GM19397 (cell line): ENCODE data around the gene EGLN3.
"Not testable (repeated sequence)": the region's sequence is repeated elsewhere in the genome, so short reads cannot be mapped to it uniquely, and the experiment has no call there.

Experiments
- ATAC-seq: cut with Tn5 transposase; IDR thresholded peaks from one replicate; pipeline ENCODE4 v1.9.1; 2021; ENCODE audit warnings: mild to moderate bottlenecking, moderate library complexity; ENCODE audit not compliant: unreplicated experiment

EGLN3 gene

DNA sequence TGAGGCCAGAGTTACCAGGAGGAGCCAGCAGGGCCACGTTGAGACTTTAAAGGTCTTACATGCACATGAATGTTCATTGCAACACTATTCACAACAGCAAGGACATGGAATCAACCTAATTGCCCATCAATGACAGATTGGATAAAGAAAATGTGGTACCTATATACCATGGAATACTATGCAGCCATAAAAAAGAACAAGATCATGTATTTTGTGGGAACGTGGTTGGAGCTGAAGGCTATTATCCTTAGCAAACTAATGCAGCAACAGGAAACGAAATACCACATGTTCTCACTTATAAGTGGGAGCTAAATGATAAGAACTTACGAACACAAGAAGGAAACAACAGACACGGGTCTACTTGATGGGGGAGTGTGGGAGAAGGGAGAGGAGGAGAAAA is 11.6 kb upstream of the EGLN3 start:
- not testable (repeated sequence) for ATAC-seq

GRCh38 chr14:33962016-33962415 is 11.1 kb upstream of the EGLN3 start:
- ATAC-seq = no peak

DNA sequence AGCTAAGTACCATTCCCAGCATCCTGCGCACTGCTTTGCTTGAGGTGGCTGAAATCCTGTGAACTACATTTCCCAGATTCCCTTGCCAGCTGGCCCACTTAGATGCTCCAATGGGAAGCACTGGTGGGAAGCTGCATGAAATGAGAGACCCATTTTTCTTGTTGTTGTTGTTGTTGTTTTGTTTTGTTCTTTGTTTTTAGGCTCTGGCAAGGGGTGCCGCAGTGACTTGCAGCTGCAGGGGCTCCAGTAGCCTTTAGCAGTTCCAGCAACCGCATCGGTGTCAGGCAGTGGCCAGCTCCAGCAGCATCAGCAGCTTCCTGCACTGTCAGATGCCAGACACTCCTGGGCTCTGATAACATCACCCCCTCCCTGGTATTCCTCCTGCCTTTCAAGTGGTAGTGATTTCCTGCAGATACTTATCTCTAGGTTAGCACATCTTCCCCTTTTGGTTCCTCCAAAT is 8.8 kb upstream of the EGLN3 start:
- ATAC-seq = no peak

- no peak for ATAC-seq
Measured at GRCh38 chr14:33958605-33959226, 7.8 kb upstream of the EGLN3 start.

DNA sequence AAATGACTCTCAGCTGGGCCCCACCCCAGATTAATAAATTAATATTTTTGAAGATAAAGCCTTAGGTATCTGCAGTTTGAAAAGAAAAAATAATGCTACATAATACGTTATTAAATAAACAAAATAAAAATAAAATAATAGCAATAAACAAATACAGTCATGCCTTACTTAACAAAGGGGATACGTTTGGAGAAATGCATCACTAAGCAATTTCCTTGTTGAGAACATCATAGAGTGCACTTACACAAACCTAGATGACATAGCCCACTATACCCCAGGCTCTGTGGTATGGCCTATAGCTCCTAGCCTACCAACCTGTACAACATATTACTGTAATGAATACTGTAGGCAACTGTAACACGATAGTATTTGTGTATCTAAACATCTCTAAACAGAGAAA is 7.1 kb upstream of the EGLN3 start:
- no peak for ATAC-seq

DNA sequence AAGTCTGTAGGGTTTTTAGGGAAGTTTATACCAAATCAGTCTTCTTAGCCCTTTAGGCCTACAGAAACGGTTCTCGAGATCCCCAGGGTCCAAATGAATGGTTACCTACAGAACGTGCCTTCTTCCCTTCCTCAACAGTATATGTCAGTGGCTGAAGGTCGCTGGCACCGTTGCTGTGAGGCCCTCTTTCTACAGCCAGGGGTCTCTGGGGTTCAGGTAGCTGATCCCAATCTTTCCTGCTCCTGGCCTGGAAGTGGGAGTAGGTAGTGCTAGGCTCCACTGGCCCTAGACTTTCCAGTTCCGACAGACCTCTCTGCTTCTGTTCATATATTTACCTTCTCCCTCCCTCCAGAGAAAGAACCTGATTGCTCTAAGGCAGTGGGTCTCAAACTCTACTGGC is 6.4 kb upstream of the EGLN3 start:
- no peak for ATAC-seq

DNA sequence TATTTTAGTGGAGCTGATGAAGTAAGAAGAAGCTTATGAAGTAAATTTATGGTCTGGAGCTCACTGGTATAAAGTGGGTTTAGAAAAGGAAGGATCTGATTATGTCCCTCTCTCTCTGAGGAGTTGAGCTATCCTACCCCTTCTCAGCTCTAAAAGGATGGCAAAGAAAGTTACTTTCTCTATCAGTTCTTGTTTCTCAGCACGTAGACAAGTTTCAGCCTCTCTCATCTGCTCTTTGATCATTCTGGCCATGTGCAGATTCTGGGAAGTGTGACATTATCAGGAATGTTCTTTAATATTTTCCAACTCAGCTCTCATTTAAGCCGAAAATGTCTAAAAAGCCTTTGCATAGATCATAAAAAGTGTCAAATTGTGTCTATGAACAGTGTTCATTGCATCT is 5.8 kb upstream of the EGLN3 start:
- ATAC-seq = no peak

GRCh38 chr14:33954016-33954598 is 3.2 kb upstream of the EGLN3 start:
- no peak for ATAC-seq

DNA sequence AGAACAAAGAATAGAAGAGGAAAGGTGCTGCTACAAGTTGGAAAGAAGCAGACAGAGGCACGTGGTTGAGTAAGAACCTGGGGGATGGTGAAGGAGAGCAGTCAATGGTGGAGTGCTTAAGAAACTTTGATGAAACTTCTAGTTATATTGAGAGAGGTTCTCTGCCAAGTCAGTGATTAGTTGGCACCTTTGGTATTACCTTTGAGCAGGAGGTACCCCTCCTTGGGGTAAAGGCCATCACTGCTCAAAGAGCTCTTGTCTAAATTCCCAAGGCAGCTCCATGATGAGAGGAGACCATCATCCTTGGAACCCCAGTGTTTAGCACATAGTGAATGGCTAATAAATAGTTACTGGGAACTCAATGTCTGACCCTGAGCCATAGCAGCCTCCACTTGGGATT is 1.7 kb upstream of the EGLN3 start:
- ATAC-seq = no peak

DNA sequence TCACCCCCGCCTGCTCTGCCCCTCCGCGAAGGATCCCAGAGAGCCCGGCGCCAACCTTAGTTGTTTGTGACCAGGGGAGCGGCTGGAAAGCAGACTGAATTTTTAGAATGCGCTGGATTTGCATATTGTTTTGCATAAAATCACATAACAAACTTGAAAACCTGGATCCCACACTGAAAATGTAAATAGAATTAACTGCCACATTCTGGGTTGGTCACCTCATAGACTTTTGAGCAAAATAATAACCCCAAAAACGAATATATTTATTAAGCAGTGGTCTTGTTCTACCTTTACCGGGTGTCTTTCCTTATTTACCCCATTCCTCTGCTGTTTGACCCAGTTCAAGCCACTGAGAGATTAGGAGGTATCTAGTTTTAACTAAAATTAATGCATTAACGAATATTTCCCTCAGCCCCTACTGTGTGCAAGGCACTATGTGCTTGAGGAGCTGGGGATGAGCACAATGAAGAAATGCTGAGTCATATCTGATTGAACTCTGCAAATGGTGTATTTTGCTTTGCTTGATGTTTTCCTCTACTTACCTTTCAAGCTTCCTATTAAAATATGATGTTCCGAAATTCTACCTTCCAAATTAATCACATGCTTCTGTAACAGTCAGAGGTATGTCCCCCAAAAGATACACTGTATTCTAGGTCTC is 438 bp upstream of the EGLN3 start:
- ATAC-seq = no peak

DNA sequence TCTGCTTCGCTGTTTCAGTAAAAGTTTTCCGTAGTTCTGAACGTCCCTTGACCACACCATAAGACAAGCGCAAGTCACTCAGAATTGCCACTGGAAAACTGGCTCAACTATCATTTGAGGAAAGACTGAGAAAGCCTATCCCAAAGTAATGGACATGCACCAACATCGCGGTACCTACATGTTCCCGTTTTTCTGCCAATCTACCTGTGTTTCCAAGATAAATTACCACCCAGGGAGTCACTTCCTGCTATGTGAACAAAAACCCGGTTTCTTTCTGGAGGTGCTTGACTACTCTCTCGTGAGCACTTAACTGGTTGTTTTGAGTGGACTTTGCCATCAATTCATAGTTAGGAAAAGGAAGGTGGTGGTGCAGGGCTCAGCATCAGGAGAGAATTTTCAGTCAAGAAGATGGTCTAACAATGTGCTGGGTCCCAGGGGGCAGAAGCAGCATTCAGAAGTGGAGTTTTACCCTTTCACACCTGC is 1.4 kb downstream of the EGLN3 start:
- peak; percentile 2 for ATAC-seq

DNA sequence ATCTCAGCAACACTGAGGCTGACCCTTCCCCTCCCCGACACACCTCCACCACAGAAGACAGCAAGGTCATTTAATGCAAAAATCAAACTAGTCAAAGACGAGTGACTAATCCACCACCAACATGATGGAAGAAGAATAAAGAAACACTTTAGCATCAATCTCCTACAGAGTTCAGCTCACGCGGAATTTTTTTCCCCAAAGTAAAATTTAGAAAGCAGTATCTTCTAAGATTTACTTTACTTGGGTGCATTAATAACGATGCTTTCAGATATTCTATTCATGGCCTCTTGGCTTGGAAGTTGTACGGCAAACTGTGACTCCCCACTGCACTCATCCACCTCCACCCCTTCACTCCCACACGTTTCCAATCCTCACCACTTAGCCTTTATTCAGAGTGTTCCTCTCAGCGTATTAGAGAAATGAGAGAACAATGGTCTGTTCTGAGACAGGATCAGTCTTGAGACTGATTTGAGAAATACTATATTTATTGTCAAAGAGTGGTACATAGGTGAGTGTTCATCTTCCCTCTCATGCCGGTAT is 1.9 kb downstream of the EGLN3 start:
- ATAC-seq = no peak

DNA sequence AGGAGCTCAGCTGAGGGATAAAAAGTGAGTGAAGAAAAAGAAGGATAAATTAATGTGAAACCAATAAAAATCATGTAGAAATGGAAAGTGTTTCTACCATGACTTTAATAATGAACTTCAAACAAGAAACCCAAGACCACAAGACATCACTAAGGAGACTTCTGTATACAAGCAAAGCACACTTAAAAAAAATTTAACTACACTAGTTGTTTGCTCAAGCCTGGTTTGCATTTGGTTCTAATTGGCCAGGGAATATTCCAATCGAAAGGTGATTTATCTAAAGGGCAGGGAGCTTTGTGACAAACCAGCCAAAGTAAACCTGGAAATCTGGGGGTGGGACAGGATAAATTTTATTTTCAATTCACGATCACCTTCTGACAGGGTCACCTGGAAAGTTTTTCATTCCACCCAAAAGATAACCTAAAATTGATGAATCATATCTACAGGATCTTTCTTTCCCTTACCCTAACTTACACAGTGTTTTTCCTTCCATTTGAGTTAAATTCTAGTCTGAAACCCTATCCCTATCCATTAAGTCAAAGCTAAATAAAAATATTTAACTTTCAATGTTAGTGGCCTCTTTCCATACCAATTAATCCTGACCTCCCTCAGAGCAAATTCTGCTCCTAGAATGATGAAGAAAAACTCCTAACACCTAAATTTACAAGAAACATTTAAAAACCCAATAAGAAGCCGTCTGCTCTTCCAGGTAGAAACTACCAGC is 2.6 kb downstream of the EGLN3 start:
- ATAC-seq = no peak

GRCh38 chr14:33946679-33947476 is 4.0 kb downstream of the EGLN3 start:
- no peak for ATAC-seq

GRCh38 chr14:33945210-33946088 is 5.4 kb downstream of the EGLN3 start:
- no peak for ATAC-seq

DNA sequence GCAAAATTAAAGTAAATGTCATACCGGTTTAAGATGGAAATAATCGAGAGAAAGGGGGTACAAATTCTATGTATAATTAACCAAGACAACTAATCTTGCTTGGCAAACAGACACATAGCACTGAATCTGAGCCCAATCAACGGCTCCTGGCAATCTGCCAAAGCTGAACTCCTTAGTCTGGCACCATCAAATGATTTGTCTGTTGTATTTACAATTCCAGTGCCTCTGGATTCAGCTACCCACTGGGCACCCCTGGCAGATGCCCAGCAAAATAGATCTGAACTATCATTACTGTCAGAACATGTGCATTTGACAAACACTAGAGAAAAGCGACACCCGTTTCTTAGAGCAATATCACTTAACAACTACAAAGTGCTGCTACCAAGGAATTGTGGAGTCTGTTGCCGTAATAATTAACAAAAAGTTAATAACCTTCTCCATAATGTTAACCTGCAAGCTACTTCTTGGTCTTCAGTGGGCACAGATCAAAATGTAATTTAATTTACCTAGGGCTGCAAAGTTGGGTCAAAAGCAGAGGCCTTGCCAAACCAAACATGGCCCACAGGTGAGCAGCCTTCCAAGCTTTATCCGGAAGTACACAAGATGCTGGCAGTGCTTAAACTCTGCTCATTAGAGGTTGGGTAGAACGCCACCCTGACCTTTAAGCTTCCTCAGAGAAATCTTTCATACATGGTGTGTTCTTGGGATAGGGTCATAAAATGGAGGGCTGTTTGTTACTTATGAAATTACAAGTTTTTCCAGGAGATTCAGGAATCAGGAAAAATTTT is 7.6 kb downstream of the EGLN3 start:
- no peak for ATAC-seq

DNA sequence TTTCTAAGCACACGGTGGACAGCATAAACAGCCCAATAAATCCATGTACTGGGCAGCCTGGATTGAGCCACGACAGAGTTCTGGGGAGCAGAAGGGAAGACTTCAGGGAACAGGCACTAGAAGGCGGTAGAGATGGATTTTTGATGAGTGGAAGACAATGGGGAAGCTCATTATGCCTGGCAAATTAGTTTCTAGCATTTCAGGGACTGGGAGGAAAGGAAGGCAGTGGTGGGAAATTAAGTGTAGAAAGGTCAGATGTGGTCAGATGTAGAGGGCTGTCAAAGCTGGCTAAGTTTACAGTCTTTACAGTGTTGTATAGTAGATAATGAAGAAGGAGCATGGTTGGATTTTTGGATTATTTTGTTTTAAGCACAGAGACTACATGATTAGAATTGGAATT is 9.2 kb downstream of the EGLN3 start:
- no peak for ATAC-seq

DNA sequence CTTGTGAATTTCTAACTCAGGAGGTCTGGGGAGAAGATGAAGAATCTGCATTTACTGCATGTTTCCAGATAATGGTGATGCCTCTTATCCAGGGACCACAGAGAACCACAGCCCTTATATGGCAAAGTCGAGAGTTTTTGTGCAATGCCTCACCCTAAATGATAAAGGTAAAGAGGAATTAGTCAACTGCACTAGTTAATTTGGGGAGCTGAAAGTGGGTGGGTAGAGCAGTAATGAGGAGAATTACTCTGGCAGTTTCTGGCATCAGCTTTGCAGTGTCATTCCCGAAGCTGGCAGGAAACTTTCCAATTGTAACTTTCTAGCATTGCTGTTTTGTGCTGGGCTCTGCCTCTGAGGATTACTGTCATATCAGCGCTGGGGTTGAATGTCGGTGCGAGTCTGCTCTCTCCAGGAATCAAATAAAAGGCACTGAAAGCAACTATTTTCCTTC is 10.3 kb downstream of the EGLN3 start:
- no peak for ATAC-seq
